B cell (primary cell): ENCODE data around the gene TNNI3. TPM values are rescaled to one million over a fixed set of nuclear protein-coding genes. Genes with fewer than 3 reads are reported as not detected.

Experiments used
- ATAC-seq: fragments of 200-7000 bp; cut with Tn5 transposase; one replicate; pipeline ENCODE4 v1.10.0; 2021; ENCODE audit warnings: low read depth, mild to moderate bottlenecking, moderate number of reproducible peaks, moderate library complexity
- CTCF ChIA-PET: fragments of 350-600 bp; sonication (Branson Sonifier 250); formaldehyde crosslinking; loops from one replicate; lab custom pipeline; 2021; ENCODE audit warnings: antibody characterized with exemption, inconsistent platforms; lab: Charles Lee
- POLR2A ChIA-PET: fragments of 350-600 bp; sonication (Branson Sonifier 250); formaldehyde crosslinking; loops from one replicate; lab custom pipeline; 2021; ENCODE audit warnings: antibody characterized with exemption; lab: Charles Lee
- DNase-seq: peaks from one replicate; pipeline ENCODE4 v3.0.0; 2013
- H2AFZ ChIP-seq: 2 replicates; pipeline ENCODE4 v1.6.1; 2012; ENCODE audit warnings: mild to moderate bottlenecking, low read depth, low read length; ENCODE audit not compliant: insufficient read depth, poor library complexity, severe bottlenecking
- H3K27ac ChIP-seq, 2 donors: 1 replicate in 1 of 2; 2 replicates in 1 of 2; pipeline ENCODE4 v1.5.1; 2012 to 2013; ENCODE audit warnings: low read length in 2 of 2, mild to moderate bottlenecking in 2 of 2, moderate library complexity in 1 of 2
- H3K27me3 ChIP-seq, 4 experiments: fragments of 200-600 bp in 1 of 4; sonication (generic) in 1 of 4; replicated peaks in 1 of 4; 1 replicate in 2 of 4; 2 replicates in 2 of 4; pipeline versions ENCODE4 v1.6.1 to v1.7.0; 2013 to 2016; ENCODE audit warnings: low read length in 3 of 4, mild to moderate bottlenecking in 2 of 4, mixed read lengths in 1 of 4, moderate library complexity in 1 of 4; ENCODE audit not compliant: insufficient read depth in 4 of 4, control insufficient read depth in 3 of 4; ENCODE audit errors: control extremely low read depth in 1 of 4
- H3K36me3 ChIP-seq, 2 experiments: replicated peaks in 1 of 2; 1 replicate in 1 of 2; 2 replicates in 1 of 2; pipeline versions ENCODE4 v1.6.1 to v1.7.1; 2013; ENCODE audit warnings: low read length in 1 of 2; ENCODE audit not compliant: insufficient read depth in 2 of 2, control insufficient read depth in 1 of 2; ENCODE audit errors: control extremely low read depth in 1 of 2, extremely low read depth in 1 of 2
- H3K4me1 ChIP-seq, 2 donors: fragments of 200-600 bp in 1 of 2; sonication (generic) in 1 of 2; 1 replicate in 1 of 2; 2 replicates in 1 of 2; pipeline versions ENCODE4 v1.5.1 to v1.6.1; 2013 to 2017; ENCODE audit warnings: low read length in 2 of 2; ENCODE audit not compliant: control insufficient read depth in 2 of 2, insufficient read depth in 2 of 2
- H3K4me2 ChIP-seq: replicated peaks from 2 replicates; pipeline ENCODE3; 2012; ENCODE audit warnings: mild to moderate bottlenecking, low read depth, low read length; ENCODE audit not compliant: poor library complexity, severe bottlenecking
- H3K4me3 ChIP-seq, 5 experiments: fragments of 200-600 bp in 1 of 5; sonication (generic) in 1 of 5; 1 replicate in 3 of 5; 2 replicates in 2 of 5; pipeline versions ENCODE4 v1.5.1 to v1.7.0; 2011 to 2016; ENCODE audit warnings: low read length in 4 of 5, mild to moderate bottlenecking in 4 of 5, low read depth in 2 of 5, control low read depth in 1 of 5, moderate library complexity in 1 of 5; ENCODE audit not compliant: insufficient read depth in 1 of 5; ENCODE audit errors: control extremely low read depth in 1 of 5, extremely low read depth in 1 of 5
- H3K79me2 ChIP-seq: fragments of 200-600 bp; sonication (generic); one replicate; pipeline ENCODE4 v1.6.0; 2016; ENCODE audit warnings: low read length; ENCODE audit not compliant: control insufficient read depth, insufficient read depth
- H3K9ac ChIP-seq: fragments of 200-600 bp; sonication (generic); 2 replicates; pipeline ENCODE4 v1.6.1; 2017; ENCODE audit warnings: mild to moderate bottlenecking, low read length, moderate library complexity
- H3K9me3 ChIP-seq, 3 donors: one replicate each; pipeline versions ENCODE4 v1.6.1 to v1.7.1; 2013; ENCODE audit warnings: low read length in 2 of 3; ENCODE audit not compliant: control insufficient read depth in 2 of 3, insufficient read depth in 1 of 3; ENCODE audit errors: control extremely low read depth in 1 of 3
- H4K20me1 ChIP-seq: 2 replicates; pipeline ENCODE4 v1.6.0; 2012; ENCODE audit warnings: mild to moderate bottlenecking, low read length; ENCODE audit not compliant: insufficient read depth, control insufficient read depth, poor library complexity, severe bottlenecking
- H3K27ac Mint-ChIP-seq: one replicate; pipeline ENCODE4 v1.8.0; 2021; ENCODE audit warnings: mixed read lengths
- H3K27me3 Mint-ChIP-seq: one replicate; pipeline ENCODE4 v1.8.0; 2021; ENCODE audit warnings: mixed read lengths
- H3K4me1 Mint-ChIP-seq: one replicate; pipeline ENCODE4 v1.8.0; 2021; ENCODE audit warnings: mixed read lengths
- H3K4me3 Mint-ChIP-seq: one replicate; pipeline ENCODE4 v1.8.0; 2021; ENCODE audit warnings: mixed read lengths
- H3K9me3 Mint-ChIP-seq: one replicate; pipeline ENCODE4 v1.8.0; 2022; ENCODE audit warnings: mixed read lengths; ENCODE audit not compliant: insufficient read depth
- CTCF ChIP-seq: fragments of 200-600 bp; IDR thresholded peaks from one replicate; pipeline ENCODE4 v1.8.0; 2022; ENCODE audit warnings: antibody characterized with exemption, mild to moderate bottlenecking
- EZH2 ChIP-seq: IDR thresholded peaks from 2 replicates; pipeline ENCODE4 v1.6.1; 2012; ENCODE audit warnings: borderline replicate concordance, low read depth, mild to moderate bottlenecking, moderate library complexity, low read length; ENCODE audit not compliant: insufficient read depth, poor library complexity, severe bottlenecking
- WGBS: methylation state at CpG from one replicate; pipeline ENCODE4 v1.1.5; 2013; ENCODE audit warnings: missing lambda C conversion rate; ENCODE audit not compliant: insufficient coverage; 5-methylcytosine and 5-hydroxymethylcytosine counted together
- intact Hi-C: fragments of 100-400 bp; cut with micrococcal nuclease; formaldehyde crosslinking; loops from one replicate; pipeline ENCODE4 v1.10.0; 2022
- polyA plus RNA-seq: library from polyadenylated mRNA; depleted of rRNA; stranded (reverse); fragments of >200 nt; gene quantifications from 2 replicates; pipeline ENCODE4 v1.2.3, GENCODE V29; 2012
- total RNA-seq, 2 donors: library from RNA; stranded (reverse); fragments of 120-200 nt in 1 of 2; gene quantifications; 1 replicate in 1 of 2; 2 replicates in 1 of 2; pipeline versions ENCODE4 v1.2.3 to v1.2.4, GENCODE V29; 2013 to 2022

TNNI3 gene
- total and polyA plus RNA-seq, 2 donors (not counting 1 experiment from before 2014, with no cell fraction given), result not detected

- Mint-ChIP-seq H3K4me3 (no peak overlapping the region), H3K4me1 (peaks cover 36% of the 10 kb centered on the region), H3K9me3 (no peaks in the 10 kb centered on the region), H3K27ac (no peak overlapping the region), H3K27me3 (peaks cover 69% of the 10 kb centered on the region)
- WGBS, result 73% methylated on average over 43 of the region's 43 CpGs
- TF ChIP-seq EZH2 (no peak), CTCF (no peak)
- Histone ChIP-seq H3K4me2 (no peak overlapping the region), H3K4me1 (peaks cover 38 to 50% of the 10 kb centered on the region in 2 donors), H3K27me3 (peaks cover 0 to 93% (median 51%) of the 10 kb centered on the region in 4 experiments), H3K4me3 (no peak overlapping the region), H2AFZ (no peak overlapping the region), H3K9me3 (peaks cover 0 to 59% (median 14%) of the 10 kb centered on the region in 3 donors), H3K9ac (no peak overlapping the region), H4K20me1 (no peaks in the 10 kb centered on the region), H3K36me3 (no peaks in the 10 kb centered on the region), H3K79me2 (no peaks in the 10 kb centered on the region), H3K27ac (no peak overlapping the region)
- ChIA-PET POLR2A (no interaction called here), CTCF (no interaction called here)
- intact Hi-C loops, result no loop called here
- no peak for DNase-seq
- no peak for ATAC-seq
These were observed 17.8 kb upstream of the TNNI3 start for GRCh38 chr19:55175117-55175867.
